Renal pelvis (tissue), 4 donors: Measurements from ENCODE around the gene TMEM184C. TPM values are rescaled to one million over a fixed set of nuclear protein-coding genes. Genes with fewer than 3 reads are reported as not detected.

ENCODE experiments used
- DNase-seq: peaks from one replicate; pipeline ENCODE4 v3.0.0-alpha.2; 2013
- polyA plus RNA-seq, 3 donors: library from polyadenylated mRNA; unstranded; fragments of 120-200 nt; gene quantifications; one replicate each; pipeline ENCODE4 v1.2.1, GENCODE V29; 2013; ENCODE audit not compliant: insufficient read length in 3 of 3

TMEM184C gene
- polyA plus RNA-seq, 3 donors: 44.7 to 58.7 (median 51.4) TPM

- DNase-seq: no peak
These were observed 26.4 kb downstream of the TMEM184C start for GRCh38 chr4:147643616-147644015.

- DNase-seq: no peak
These were observed 27.3 kb downstream of the TMEM184C start for GRCh38 chr4:147644471-147644870.

- DNase-seq: no peak
These were observed 27.9 kb downstream of the TMEM184C start for GRCh38 chr4:147645099-147645498.

- no peak for DNase-seq
These were observed 31.5 kb downstream of the TMEM184C start for GRCh38 chr4:147648656-147649055.

GRCh38 chr4:147651563-147651962 lies 34.4 kb downstream of the TMEM184C start:
- DNase-seq: no peak

GRCh38 chr4:147655639-147656038 lies 38.4 kb downstream of the TMEM184C start:
- no peak for DNase-seq

GRCh38 chr4:147658501-147658900 lies 41.3 kb downstream of the TMEM184C start:
- DNase-seq: no peak

- DNase-seq: no peak
These were observed 56.9 kb downstream of the TMEM184C start for GRCh38 chr4:147674073-147674472.

- DNase-seq: no peak
These were observed 57.3 kb downstream of the TMEM184C start for GRCh38 chr4:147674496-147674895.

- DNase-seq: no peak
These were observed 60.9 kb downstream of the TMEM184C start for GRCh38 chr4:147678106-147678505.

- no peak for DNase-seq
These were observed 61.8 kb downstream of the TMEM184C start for GRCh38 chr4:147678796-147679549.

- DNase-seq: no peak
These were observed 65.6 kb downstream of the TMEM184C start for GRCh38 chr4:147682755-147683154.

- no peak for DNase-seq
These were observed 66.0 kb downstream of the TMEM184C start for GRCh38 chr4:147683188-147683591.

- peak; percentile 89 for DNase-seq
These were observed 66.8 kb downstream of the TMEM184C start, which contains the start of gene PRMT9 for GRCh38 chr4:147683717-147684700. Gene PRMT9 (minus strand): TSS chr4:147684163. CDS start chr4:147683987, 176 bp downstream.

- no peak for DNase-seq
These were observed 71.9 kb downstream of the TMEM184C start for GRCh38 chr4:147689067-147689466.

GRCh38 chr4:147691820-147692219 lies 74.6 kb downstream of the TMEM184C start:
- no peak for DNase-seq

GRCh38 chr4:147693218-147693617 lies 76.0 kb downstream of the TMEM184C start:
- DNase-seq: no peak

- DNase-seq: no peak
These were observed 79.7 kb downstream of the TMEM184C start for GRCh38 chr4:147696866-147697265.

- no peak for DNase-seq
These were observed 87.6 kb downstream of the TMEM184C start for GRCh38 chr4:147704846-147705245.

GRCh38 chr4:147707892-147708672 lies 90.9 kb downstream of the TMEM184C start:
- DNase-seq: no peak

GRCh38 chr4:147709999-147710398 lies 92.8 kb downstream of the TMEM184C start:
- DNase-seq: no peak
